HG03159 (cell line): Measurements from ENCODE around the gene CPEB4.

Experiments
- ATAC-seq: cut with Tn5 transposase; IDR thresholded peaks from one replicate; pipeline ENCODE4 v1.9.1; 2021; ENCODE audit warnings: mild to moderate bottlenecking, moderate library complexity; ENCODE audit not compliant: unreplicated experiment

CPEB4 gene

GRCh38 chr5:173884402-173885053 is 3.6 kb upstream of the CPEB4 start:
- no peak for ATAC-seq

DNA sequence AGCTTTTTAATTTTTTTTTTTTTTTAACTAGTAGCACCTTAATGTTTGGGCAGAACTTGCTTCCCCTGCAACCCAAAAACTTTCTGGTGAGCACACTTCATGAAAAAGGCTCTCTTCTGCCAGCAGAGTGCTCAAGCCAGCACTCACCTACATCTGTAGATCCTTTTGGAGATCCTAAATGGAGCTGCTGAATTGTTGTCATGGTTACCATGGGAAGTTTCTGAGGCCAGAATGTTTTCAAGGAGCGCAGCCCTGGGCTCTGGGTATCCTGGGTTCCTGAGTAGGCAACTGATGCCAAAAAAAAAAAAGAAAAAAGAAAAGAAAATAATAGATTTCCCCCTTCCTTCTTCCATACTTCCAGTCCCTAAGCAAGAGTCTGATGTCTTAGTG is 3.1 kb upstream of the CPEB4 start:
- ATAC-seq, result no peak

DNA sequence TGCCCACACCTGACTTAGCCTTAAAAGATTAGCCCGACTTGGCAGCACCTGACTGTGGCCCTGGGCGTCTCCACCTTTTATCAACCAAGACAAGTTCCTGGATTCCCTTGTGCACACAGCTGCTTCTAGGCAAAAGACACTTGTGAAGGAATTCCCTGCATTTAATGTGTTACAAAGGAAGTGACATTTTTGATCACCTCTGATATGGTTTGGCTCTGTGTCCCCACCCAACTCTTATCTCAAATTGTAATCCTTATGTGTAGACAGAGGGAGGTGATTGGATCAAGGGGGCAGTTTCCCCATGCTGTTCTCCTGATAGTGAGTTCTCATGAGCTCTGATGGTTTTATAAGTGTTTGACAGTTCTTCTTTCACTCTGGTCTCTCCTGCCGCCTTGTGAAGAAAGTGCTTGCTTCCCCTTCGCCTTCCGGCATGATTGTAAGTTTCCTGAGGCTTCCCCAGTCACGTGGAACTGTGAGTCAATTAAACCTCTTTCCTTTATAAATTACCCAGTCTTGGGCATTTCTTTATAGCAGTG is 2.6 kb upstream of the CPEB4 start:
- no peak for ATAC-seq

DNA sequence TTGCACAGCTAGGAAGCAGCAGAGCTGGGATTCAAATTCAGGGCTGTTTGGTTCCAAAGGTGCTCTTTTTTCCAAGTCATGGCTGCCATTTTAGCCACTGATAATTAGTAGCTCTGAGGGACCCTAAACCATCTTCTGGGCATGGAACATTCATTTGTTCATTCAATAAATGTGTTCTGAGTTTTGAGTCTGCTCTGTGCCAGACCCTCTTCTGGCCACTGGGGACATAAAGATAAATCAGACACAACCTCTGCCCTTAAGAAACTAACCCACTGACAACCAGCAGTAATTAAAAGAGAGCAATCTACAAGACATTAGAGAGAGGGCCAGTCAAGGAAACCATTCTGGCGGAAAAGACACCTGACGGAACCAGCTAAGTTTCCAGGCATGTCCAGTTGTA is 2.0 kb upstream of the CPEB4 start:
- ATAC-seq, result no peak

DNA sequence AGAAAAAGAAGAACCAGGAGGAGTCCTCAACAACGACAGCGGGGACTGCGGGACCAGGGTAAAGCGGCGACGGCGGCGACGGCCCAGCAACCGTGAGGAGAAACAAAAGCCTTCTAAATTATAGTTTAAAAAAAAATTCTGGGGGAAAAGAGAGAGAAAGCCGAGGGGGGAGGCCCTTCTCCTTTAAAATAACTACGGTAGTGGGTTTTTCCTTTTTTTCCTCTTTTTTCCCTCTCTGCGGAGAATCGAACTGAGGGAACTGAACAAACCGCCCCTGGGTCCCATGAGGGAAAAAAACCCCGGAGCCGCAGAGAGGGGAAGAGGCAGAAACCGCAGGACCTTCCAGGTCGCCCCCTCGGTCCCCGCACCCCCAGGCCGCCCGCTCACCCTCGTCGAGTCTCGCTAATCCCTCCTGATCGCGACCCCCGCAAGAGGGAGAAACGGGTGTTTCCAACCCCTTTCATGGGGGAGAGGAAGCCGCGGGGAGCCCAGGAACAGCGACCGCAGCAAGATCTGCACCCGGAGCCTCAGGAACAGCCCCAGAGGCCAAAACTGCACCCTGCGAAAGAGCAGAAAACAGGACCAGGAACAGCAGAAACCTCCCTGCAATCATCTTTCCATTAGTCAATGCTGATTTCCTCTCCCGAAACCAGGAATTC is 453 bp downstream of the CPEB4 start:
- ATAC-seq, result no peak

DNA sequence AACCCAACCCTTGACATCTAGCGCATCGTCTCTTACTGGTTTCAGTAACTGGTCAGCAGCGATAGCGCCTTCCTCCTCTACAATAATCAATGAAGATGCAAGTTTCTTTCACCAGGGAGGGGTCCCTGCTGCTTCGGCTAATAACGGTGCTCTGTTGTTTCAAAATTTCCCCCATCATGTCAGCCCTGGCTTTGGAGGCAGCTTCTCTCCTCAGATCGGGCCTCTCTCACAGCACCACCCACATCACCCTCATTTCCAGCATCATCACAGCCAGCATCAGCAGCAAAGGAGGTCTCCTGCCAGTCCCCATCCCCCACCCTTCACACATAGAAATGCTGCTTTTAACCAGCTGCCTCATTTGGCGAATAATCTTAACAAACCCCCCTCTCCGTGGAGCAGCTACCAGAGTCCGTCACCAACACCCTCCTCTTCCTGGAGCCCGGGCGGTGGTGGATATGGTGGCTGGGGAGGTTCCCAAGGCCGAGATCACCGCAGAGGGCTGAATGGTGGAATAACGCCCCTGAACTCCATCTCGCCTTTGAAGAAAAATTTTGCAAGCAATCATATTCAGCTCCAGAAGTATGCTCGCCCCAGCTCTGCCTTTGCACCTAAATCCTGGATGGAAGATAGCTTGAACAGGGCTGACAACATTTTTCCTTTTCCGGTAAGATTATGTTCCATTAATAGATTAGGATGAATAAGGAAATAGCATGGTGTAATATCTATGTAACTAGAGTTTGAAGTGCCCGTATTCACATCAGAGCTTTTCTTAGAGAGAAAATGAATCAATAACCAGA is 2.2 kb downstream of the CPEB4 start:
- ATAC-seq, result no peak

- no peak for ATAC-seq
Measured at GRCh38 chr5:173891308-173892116, 3.4 kb downstream of the CPEB4 start.

DNA sequence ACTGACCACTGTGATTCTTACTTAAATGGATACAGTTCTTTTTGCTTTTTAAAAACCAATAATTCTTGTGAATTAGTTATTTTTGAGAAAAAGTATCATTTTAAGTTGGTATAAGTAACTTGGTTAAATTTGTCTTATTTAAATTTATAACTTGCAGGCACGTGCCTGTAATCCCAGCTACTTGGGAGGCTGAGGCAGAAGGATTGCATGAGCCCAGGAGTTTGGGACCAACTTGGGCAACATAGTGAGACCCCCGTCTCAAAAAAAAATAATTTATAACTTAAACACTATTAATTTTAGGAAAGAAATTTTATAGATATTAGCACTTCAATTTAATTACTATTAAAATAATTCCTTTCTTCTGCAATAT is 5.0 kb downstream of the CPEB4 start:
- ATAC-seq, result no peak

GRCh38 chr5:173895401-173896165 is 7.4 kb downstream of the CPEB4 start:
- no peak for ATAC-seq

- no peak for ATAC-seq
Measured at GRCh38 chr5:173896631-173897030, 8.5 kb downstream of the CPEB4 start.

DNA sequence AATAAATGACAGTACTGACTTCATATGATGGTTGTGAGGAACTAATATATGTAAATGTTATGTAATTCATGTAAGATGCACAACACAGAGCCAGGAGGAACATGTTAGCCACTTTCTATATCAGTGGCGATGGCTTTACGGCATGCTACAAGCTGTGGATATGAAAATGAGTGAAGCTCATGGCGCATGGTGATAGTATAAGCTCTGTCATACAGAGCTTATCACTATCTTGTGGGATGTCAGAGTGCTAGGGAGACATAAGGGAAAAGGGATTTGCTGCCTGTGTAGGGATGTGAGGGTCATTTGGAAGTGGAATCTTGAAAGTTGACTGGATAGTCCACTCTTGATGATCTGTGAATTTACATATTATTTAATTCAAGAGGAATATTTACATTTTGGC is 13.6 kb downstream of the CPEB4 start:
- no peak for ATAC-seq

- no peak for ATAC-seq
Measured at GRCh38 chr5:173902334-173902733, 14.2 kb downstream of the CPEB4 start.

DNA sequence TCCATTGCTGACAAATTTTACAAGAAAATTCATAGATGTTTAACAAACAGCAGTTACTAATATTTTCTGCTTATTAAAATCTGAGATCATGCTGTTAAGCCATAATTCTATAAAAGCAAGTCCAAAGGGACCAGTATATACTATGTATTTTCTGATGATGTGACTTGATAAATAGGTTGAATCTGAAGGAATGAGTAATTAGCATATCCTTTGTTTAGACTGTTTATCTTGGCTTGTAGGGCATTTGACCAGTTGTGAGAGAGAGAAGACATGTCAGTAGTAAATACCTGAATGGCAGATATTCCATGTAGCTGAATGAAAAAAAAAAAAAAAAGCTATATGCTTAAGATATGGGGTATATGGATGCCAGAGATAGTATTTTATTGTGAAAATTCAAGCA is 14.6 kb downstream of the CPEB4 start:
- ATAC-seq, result no peak

- no peak for ATAC-seq
Measured at GRCh38 chr5:173903396-173904140, 15.4 kb downstream of the CPEB4 start.

DNA sequence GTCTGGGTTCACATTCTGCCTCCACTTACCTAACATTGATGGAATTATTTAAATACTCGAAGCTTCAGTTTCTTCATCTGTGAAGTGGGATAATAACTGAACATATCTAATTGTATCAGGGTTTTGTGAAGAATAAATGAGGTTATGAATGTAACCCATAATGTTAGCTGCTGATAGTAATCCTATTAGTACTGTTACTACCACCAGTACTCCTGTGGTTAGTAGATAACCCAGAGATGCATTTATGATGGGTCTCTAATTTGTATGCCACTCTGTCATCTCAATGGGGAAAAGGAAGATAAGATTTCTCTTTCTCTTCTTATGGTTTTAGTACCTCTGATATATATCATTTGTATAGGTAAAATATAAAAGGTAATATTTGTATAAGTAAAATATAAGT is 16.0 kb downstream of the CPEB4 start:
- ATAC-seq, result no peak

- ATAC-seq, result no peak
Measured at GRCh38 chr5:173907284-173907683, 19.1 kb downstream of the CPEB4 start.

DNA sequence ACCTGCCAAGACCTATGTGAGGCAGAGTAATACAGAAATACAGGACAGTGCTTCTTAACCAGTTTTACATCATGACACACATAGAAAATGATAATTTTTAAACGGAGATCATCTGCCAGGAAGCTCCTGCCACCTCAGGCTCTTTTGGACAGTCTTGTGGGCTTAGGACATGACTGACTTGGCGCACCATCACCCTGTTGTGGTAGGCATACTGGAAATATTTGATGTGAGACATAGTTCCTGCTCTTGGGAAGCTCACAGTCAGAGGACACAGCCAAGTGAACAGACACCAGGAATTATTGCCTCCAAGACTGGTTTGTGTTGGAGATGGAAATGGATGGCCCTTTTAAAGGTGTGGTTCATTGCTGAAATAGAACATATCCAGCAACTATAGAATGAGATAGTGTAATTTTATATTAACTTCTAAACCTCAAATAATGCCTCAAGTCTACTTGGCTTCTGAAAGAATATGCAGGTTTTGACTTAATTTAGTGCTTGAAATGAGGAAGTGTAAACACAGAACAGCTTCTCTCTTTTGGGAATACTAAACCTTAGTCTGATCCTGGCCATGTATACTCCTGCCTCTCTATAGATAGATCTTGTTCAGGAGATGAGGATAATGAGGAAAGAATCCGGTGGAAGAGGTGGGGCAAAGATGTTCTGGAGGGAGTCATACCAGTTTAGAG is 19.7 kb downstream of the CPEB4 start:
- no peak for ATAC-seq

GRCh38 chr5:173909199-173909598 is 21.1 kb downstream of the CPEB4 start:
- ATAC-seq, result no peak

DNA sequence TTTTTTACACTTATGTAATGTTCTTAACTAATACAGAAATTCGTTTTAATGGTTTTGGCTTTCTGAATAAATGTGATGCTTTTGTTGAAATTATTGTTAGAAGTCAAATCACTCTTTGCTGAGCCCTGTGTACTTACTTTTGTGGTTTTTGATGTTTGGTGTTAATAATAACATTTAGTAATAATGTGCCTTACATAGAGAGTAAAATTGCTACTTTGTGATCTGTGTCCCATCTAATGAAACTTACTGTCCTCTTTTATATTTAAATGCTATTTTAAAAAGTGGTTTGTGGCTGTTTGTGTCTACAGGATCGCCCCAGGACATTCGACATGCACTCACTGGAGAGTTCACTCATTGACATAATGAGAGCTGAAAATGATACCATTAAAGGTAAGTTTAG is 22.1 kb downstream of the CPEB4 start:
- ATAC-seq, result no peak
